HG02763 (cell line): ENCODE measurements around the gene HDAC4.
"Not testable (repeated sequence)": the region's sequence is repeated elsewhere in the genome, so short reads cannot be mapped to it uniquely, and the experiment has no call there.

Experiments
- ATAC-seq: cut with Tn5 transposase; IDR thresholded peaks from one replicate; pipeline ENCODE4 v1.9.1; 2021; ENCODE audit warnings: mild to moderate bottlenecking, moderate library complexity; ENCODE audit not compliant: unreplicated experiment

The HDAC4 gene

DNA sequence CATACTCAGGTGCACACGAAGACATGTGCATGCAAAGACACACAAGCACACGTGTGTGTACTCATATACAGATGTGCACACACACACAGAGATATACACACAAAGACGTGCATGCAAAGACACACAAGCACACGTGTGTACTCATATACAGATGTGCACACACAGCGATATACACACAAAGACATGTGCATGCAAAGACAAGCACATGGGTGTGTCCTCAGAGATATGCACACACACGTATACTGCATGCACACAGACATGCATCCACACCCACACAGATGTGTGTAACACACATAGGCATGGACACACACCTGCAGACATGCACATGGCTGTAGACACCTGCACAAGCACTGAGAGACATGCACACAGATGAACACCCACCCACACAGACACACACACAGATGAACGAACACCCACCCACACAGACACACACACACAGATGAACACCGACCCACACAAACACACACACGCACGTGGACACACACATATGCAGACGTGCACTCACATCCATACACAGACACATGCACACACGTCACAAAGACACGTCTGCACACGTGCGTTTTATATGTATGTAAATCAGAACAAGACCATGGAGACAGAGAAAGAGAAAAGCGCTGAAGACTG, 321.0 kb downstream of the HDAC4 start:
- ATAC-seq: no peak

DNA sequence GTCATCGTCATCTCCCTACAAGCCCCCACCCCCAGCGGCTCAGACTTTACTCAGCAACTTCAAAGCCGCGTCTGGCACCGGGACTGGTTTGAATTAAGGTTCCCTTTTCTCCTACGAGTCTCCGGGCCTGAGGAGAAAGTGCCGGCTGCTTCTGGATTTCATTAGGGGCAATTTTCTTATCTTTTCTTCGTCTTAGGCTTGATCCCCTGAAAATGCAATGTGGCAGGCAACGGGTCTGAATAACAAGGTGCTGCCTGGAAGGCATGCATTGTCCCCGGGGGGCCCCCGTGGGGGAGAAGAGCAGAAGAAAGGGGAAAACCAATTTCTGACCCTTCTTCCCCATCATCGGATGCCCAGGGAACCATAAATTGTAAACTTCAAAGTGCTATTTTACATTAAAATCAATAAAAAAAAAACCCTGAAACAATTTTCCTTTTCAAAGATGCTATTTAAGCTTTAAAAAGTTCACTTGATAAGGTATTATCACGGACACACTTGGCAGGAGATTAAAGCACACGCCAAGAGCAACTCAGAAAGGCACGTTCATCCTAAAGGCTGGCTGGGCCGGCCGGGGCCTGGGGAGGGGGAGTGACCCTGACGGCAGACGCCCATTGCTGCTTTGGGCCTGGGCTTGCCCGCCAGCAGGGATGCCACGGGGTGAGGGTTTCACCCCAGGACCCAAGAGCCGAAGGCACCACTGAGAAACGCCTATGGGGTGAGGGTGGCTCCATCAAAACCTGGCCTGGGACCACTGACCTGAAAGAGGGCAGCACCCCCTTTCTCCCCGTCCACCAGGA, 322.5 kb downstream of the HDAC4 start:
- ATAC-seq: no peak

DNA sequence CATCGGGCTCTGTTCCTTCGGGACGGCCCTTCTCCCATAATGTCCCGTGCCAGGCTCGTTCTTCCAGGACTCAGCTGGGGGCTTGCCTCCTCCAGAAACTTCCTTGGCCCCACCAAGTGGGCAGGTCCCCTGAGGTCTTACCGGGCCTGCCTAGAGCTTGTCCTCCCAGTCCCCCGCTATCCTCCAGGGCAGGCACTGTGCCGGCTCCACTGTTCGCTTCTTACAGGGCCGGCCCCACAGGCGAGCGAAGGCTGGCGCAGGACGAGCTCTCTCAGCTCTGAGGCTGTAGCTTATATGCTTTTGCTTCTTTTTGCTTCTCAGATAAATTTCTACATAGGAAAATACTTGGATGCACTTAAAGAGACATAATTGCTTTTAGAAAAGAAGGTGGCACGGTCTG, 323.6 kb downstream of the HDAC4 start:
- ATAC-seq: no peak

DNA sequence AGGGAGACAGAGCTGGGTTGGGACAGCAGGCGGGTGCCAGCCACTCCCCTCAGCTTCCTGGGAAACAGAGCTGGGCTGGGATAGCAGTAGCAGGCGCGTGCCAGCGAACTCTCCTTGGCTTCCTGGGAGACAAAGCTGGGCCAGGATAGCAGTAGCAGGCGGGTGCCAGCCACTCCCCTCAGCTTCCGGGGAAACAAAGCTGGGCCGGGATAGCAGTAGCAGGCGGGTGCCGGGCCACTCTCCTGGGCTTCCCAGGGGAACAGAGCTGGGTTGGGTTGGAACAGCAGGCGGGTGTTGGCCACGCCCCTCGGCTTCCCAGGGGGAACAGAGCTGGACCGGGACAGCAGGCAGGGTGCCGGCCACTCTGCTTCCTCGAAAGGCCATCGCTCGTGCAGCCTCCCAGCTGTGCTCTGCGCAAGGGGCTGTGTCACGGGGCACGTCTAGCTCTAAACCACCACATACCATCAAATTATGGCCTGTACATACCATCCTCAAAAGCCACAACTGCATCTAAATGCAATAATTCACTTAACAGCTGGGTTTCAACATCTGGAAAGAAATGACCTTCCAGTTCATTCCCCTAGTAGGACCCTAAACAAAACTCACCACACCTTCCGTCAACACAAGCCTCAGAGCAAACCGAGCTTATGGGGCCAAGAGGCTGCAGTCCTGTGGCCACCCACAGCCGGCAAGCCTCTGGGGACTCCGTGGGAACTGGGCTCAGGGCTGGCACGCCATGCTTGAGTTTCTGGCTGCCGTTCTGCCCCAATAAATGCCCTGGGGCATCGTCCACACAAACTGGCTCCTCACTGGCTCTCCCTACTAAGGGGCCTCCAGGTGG, 324.7 kb downstream of the HDAC4 start:
- ATAC-seq: no peak

DNA sequence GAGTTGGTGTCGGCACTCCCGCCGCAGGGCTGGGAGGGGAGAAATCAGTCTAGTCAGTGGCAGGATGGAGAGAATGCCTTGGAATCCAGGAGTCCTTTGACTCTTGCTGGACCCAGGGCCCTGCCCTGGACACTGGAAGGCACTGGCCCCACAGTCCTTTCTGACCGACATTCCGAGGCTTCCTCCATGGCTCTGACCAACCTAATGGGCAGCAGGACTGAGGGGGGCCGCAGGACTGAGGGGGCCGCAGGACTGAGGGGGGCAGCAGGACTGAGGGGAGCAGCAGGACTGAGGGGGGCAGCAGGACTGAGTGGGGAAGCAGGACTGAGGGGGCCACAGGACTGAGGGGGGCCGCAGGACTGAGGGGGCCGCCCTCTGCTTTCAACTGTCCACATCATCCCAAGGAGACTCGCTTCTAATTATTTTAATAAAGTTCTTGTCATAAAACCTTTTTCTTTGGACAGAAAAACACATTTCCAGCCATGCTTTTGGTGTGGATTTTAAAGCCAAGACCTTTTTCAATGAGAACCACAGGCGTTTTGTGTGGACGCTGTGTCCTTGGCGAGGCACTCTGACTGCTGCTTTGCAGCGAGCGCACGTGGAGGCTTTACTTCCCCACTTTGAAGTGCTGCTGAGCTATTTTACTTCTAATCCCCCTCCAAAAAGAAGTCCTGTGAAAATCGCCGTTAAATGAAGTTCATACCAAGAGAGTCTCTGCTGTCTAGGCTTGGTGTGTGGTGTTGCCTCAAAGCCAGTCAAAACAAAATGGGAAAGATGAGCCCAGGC, 326.9 kb downstream of the HDAC4 start:
- ATAC-seq: no peak

DNA sequence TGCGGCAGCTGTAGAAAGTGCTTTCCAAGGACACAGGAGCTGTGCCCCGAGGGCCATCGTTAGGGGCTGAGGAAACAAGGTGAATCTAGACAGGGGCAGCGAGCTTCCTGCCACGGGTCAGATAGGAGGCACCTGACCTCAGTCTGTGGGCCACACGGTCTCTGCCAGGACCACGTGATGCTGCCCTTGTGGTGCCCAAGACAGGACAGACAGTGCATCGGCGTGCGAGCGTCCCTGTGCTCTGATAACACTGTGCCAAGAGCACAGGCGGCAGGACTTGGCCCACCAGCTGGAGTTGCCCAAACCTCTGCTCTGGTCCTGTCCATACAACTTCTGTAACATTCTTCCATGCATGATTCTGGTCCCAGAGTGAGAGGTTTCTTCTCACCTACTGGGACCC, 327.6 kb downstream of the HDAC4 start:
- ATAC-seq: no peak

DNA sequence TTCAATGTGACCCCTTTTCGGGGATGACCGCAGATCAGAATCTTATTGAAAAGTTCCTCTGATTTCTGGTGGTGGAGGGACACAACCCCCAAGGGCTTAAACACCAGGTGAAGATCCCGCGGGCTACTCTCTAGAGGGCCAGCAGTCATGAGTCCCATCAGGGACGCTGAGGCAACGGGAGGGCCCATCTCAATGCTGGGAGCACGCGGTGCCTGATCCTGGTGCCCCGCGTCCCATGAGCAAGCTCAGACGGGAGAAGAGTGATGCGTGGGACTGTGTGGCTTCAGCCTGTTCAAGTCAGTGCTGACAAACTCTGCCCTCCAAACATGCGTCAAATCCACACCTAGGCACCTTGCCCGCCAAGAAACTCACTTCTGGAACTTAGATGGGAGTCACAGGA, 328.0 kb downstream of the HDAC4 start:
- ATAC-seq: no peak

DNA sequence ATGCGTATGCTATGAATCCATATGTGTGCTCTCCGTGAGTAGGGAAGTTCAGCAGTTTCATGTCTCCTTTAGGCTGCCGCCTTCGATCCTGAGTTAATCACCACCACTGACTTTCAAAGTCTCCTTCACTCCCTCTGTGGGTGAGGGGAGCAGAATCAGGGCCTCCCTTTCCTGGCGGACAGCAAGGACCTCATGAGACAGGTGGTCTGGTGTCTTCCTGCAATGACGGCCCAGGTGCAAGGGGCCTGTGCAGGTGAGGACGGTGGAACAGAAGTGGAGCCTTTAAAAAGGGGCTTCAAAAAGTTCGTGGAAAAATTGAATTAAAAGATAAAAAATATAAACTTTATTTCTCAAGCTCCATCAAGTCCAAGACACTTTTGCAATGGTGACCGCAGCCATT, 330.4 kb downstream of the HDAC4 start:
- no peak for ATAC-seq

DNA sequence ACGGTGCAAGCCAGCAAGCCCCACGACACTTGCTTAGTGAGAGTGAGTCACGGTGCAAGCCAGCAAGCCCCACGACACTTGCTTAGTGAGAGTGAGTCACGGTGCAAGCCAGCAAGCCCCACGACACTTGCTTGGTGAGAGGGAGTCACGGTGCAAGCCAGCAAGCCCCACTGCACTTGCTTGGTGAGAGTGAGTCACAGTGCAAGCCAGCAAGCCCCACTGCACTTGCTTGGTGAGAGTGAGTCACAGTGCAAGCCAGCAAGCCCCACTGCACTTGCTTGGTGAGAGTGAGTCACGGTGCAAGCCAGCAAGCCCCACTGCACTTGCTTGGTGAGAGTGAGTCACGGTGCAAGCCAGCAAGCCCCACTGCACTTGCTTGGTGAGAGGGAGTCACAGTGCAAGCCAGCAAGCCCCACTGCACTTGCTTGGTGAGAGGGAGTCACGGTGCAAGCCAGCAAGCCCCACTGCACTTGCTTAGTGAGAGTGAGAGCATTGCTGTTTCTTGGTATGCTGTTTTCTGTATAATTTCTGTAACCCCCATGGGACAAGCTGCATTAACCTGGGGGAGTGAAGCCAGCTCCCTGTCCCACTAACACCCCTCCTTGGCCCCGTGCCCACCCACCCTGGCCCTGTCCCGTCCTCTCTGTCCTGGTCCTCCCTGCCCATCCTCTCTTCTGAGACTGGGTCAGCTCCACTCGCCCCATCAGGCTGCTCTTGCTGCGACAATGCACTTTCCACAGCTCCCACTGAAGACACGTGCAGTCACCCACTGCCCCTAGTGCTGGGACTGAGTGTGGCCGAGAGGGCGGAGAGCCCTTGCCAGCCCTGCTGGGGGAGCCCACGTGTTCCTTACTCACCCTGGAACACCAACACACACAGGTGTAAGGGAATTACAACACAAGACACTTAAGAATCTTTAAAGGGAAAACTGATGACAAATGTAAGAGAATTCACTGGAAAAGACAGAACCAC, 331.2 kb downstream of the HDAC4 start:
- not testable (repeated sequence) for ATAC-seq

DNA sequence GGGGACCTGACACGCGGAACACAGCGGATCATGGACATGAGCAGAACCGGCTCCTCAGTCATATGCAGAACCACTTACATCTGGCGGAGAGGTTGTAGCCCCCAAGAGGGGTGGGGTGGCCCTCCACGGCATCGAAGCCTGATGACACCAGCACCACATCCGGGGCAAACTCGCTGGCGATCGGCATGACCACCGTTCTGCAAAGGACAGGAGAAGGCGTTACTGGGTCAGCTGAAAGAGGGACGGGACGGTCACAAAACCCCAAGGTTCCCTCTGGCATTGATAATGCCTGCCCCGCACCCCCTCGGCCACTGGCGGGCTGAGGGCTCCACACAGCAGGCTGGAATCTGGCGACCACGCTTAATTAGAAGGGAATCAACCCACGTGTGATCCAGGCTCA, 332.4 kb downstream of the HDAC4 start:
- no peak for ATAC-seq

DNA sequence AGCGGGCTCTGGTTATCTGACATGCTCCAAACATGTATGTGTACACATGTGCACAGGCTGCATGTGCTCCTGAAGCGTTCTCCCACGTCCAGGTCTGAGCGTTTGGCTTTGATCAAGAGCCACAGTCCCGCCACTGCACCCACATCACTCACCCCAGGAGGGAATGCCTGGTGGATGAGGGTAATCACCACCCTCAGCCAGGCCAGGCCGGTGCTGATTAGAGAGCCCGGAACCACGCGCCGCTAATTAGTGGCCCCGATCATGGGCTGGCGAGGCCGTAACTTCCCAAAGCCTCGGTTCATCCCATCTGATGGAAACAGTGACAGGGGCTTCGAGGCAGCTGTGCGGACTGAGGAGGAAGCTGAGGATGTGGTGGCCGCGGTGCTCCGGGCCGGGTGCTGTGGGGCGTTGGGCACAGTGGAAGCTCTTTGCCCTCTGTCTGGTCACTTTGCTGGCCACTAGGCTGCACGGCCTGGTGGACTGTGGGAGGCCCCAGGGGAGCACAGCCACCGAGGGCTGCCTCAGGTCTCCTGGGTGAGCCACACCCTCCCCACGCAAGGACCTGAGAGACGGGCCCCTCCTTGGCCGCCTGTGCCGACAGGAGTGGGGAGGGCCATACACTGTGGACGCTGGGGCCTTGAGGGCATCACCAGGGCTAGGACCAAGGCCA, 333.5 kb downstream of the HDAC4 start:
- ATAC-seq: no peak

DNA sequence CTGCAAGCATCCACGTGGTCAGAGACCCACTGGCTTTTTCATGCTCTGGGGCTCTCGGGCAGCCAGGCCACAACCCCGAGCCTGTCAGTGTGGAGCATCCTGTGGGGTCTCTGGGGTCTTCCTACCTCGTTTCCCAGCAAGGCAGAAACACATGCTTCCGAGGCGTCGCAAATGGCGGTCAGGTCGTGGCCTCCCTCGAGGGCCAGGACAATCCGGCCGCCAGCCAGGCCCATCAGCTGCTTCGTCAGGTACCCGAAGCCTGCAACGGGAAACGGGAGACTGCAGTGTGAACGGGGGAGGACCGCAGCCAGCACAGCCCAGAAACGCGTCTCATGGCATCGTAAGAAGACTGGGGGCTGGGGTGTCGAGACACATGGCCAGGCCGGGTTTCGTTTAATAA, 334.2 kb downstream of the HDAC4 start:
- ATAC-seq: no peak

DNA sequence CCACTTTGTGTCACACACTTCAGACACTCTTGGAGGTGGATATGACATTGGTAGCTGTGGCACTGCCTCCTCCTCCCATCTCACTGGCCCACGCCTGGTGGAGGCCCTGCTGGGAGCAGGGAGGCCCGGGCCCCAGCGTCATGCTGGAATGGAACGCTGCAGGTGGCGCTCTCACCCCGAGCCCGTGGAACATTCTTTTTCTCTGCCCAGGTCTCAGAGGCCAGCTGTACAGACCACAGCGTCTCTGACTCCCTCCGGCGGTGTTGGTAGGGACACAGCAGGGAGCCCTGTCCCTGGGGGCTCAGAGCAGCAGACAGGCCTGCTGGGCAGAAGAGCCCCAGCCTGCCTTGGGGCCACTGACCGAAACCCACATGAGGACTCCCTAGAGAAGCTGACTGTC, 334.9 kb downstream of the HDAC4 start:
- no peak for ATAC-seq

DNA sequence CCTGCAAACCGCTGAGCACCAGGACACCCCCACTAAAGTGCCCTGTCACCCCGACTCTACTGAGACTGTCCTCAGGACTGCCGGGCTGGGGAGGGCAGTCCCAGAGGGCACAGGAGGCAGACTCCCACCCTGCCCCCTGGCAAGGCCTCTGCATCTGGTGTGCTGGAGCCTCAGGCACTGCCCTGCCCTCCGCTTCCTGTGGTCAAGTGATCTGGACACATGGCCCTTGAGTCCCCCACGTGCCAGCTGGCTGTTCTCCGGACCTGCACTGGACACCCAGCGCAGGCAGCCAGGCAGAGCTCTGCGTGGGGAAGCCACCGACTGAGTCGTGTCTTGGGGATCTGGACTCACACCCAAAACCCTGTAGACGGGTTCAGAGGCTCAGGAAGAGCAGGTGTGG, 335.3 kb downstream of the HDAC4 start:
- no peak for ATAC-seq

DNA sequence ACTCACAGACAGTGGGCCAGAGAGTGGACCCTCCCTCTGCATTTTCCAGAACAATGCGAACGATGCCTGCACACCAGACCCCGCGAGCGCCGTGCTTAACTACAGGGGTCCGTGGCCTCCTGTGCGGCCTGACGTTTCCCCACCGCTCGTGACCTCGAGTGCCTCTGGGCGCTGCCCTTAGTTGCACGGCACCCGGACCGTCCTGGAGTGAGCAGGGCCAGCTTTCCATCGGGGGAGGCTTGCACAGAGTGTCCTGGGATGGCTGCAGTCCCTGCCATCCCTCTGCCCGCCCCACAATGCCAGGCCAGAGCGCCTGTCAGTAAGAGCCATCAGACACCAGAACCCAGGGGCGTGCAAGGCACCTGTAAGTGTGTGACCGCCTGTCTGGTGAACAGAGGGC, 335.9 kb downstream of the HDAC4 start:
- no peak for ATAC-seq

DNA sequence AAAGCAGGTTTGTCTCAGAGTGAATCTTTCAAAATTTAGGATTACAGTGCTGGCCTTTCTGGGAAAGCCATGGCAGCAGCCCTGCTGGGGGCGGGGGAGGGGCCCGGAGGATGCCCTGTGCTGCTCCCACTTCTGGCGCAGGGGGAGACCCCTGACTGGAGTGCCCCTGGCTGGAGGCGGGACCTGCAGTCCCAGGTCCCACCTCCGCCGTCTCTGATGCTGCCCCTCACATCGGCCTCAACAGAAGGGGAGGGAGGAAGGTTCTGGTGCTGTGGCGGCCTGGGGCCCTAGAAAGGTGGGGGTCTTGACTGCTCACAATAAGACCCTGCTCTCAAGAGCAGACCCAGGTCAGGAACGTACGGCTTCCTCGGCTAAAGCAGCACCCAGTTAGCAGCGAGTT, 336.6 kb downstream of the HDAC4 start:
- ATAC-seq: no peak

DNA sequence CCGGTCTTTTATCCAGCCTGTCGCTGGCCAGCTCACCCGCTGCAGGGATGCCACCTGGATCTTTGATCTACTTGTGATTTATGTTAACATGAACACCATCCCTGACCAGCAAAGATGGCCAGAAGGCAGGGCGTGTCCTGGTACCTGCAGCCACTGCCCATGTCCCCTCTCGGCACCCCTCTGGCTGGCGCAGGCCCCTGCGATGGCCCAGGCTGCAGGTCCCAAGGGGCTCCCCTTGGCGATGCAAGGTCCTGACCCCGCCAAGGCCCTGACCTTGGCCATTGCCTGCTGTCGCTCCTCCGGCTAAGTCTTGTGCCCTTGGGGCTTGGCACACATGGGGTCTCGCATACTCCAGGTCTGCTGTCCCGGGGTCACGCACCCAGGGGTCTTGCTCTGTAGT, 338.1 kb downstream of the HDAC4 start:
- no peak for ATAC-seq

DNA sequence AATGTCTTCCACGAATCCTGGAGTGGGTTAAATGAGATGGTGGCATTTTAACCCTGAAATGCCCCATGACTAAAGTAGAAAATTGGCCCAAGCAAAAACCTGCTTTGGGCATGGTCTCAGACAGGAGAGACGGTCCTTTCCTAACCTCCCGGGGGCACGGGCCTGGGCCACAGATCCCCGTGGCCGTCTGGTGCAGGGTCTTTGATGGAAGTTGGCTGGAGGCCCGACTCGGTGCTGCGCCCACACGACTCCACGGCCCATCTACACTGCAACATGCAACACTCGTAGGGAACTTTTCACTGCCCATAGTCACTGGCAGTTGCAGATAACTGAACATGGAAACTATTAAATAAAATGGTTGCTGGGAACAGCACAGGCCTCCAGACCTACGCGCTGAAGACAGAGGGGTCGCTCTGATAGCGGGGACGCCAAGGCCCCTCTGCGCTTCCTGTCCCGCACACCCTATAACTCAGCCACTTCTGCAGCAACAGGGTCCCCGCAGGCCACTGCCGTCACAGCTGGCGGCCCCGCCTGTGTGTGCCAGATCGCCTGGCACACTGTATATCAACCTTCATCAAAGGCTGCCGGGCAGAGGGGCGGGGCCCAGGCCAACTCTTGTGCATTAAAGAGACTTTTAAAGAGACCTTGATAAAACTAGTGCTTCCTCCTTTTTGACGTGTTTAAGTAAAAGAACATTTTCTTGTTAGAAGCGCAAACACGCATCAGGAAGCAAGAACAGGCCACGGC, 338.8 kb downstream of the HDAC4 start:
- no peak for ATAC-seq
